ENCODE results near the gene FRG2. TPM values are rescaled to one million over a fixed set of nuclear protein-coding genes. Genes with fewer than 3 reads are reported as not detected.
"Not testable (repeated sequence)": the region's sequence is repeated elsewhere in the genome, so short reads cannot be mapped to it uniquely, and the experiment has no call there.

The FRG2 gene
- polyA plus RNA-seq, result not detected
- long read RNA-seq, donor 1, result 0 reads
- long read RNA-seq, donor 2, result 0 reads
- long read RNA-seq, donor 3, result 0 reads
- long read RNA-seq, donor 4, result 0 reads
- long read RNA-seq, donor 5, result 0 reads
- long read RNA-seq, donor 6, result 0 reads
- long read RNA-seq, donor 7, result 0 reads
- long read RNA-seq, donor 8, result 0 reads
- long read RNA-seq, donor 9, result 0 reads
- long read RNA-seq, donor 10, result 0 reads
- long read RNA-seq, donor 11, result 0 reads

DNA sequence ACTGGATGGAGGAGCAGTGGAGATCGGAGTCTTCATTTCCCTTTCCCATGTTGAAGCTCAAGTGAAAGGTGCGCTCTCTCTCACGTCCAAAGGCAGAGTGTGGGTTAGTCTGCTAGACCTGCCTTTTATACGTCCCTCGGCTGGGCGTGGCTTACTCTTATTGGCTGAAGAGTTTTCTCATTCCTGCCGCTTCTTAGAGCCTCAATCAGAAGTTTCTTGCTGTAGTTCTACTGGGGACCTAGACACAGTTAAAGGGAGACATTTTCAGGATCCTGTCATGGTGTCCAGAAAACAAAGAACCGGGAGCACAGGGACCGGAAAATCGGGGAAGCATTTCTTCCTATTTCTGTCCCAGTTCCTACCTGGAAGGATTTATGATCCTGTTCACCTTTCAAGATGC is at the start of gene FRG2:
Gene FRG2, minus strand, starts transcription at position 101 of the 400 bp plus-strand sequence. Its CDS starts 52 bp downstream, at position 49.
- H3K27me3 ChIP-seq (ENCODE audit: control insufficient read depth, insufficient read depth, low read length), result not testable (repeated sequence)
- no CpG with 5 or more reads among the region's 10 CpGs for WGBS (ENCODE audit: insufficient coverage, low lambda C conversion rate)

DNA sequence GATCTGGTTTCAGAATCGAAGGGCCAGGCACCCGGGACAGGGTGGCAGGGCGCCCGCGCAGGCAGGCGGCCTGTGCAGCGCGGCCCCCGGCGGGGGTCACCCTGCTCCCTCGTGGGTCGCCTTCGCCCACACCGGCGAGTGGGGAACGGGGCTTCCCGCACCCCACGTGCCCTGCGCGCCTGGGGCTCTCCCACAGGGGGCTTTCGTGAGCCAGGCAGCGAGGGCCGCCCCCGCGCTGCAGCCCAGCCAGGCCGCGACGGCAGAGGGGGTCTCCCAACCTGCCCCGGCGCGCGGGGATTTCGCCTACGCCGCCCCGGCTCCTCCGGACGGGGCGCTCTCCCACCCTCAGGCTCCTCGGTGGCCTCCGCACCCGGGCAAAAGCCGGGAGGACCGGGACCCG is 41.3 kb upstream of the FRG2 start:
- H3K4me3 ChIP-seq (ENCODE audit: low read length); H3K27me3 ChIP-seq (ENCODE audit: control insufficient read depth, insufficient read depth, low read length); H3K4me1 ChIP-seq (ENCODE audit: control insufficient read depth, insufficient read depth, low read length); H3K27ac ChIP-seq (ENCODE audit: low read length); H3K36me3 ChIP-seq (ENCODE audit: control insufficient read depth, insufficient read depth, low read length); H3K9me3 ChIP-seq (ENCODE audit: control insufficient read depth, low read depth, low read length): not testable (repeated sequence)
- WGBS (ENCODE audit: insufficient coverage, low lambda C conversion rate), result 81% methylated on average over 8 of the region's 45 CpGs
- peak; percentile 0 to 1 for DNase-seq

More for the DNA sequence above, at the start of gene FRG2:
- not testable (repeated sequence) for H3K27ac ChIP-seq (ENCODE audit: low read length); DNase-seq; H3K9me3 ChIP-seq (ENCODE audit: control insufficient read depth, low read depth, low read length); H3K4me3 ChIP-seq (ENCODE audit: low read length); H3K36me3 ChIP-seq (ENCODE audit: control insufficient read depth, insufficient read depth, low read length); H3K4me1 ChIP-seq (ENCODE audit: control insufficient read depth, insufficient read depth, low read length)

DNA sequence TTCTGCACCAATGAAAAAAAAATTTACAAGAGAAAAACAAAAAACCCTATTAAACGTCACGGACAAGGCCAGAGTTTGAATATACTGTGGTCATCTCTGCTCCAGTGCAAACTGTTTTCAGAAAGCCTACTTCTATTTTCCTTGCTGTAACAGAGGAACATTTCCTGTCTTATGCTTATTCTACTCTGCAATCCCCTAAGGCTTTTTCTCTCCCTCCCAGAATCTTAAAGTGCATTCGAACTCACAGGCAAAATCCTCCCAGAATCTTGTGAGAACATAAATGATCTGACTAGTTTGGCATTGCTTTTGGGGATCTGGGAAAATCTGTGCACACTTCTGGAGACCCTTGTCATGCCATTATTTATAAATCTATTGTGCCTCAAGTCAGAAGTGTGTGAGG is 37.7 kb upstream of the FRG2 start:
- not testable (repeated sequence) for H3K27me3 ChIP-seq (ENCODE audit: control insufficient read depth, insufficient read depth, low read length); H3K36me3 ChIP-seq (ENCODE audit: control insufficient read depth, insufficient read depth, low read length); H3K4me1 ChIP-seq (ENCODE audit: control insufficient read depth, insufficient read depth, low read length); H3K4me3 ChIP-seq (ENCODE audit: low read length); DNase-seq; H3K9me3 ChIP-seq (ENCODE audit: control insufficient read depth, low read depth, low read length); H3K27ac ChIP-seq (ENCODE audit: low read length)
- WGBS (ENCODE audit: insufficient coverage, low lambda C conversion rate), result no CpG with 5 or more reads among the region's 3 CpGs

DNA sequence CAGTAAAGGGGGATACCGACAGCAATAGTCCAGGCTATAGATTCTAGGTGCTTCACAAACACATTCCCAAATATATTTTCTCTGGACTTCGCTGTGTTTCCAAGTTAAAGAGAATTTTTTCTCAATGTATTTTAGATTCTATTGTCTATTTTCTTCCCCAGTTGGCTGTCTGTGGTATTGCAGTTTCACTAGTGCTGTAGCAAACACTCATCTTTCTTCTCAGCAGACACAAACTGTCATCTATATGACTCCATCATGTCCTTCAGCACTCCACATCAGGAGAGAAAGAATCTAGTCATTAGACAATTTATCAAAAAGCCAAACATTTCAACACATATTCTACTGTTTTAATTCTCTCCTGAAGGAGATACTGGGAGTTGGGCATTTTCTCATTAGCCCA is 37.3 kb upstream of the FRG2 start, which contains the start of gene DBET:
Gene DBET, plus strand, starts transcription at position 161 of the 400 bp plus-strand sequence.
- no CpG with 5 or more reads among the region's 2 CpGs for WGBS (ENCODE audit: insufficient coverage, low lambda C conversion rate)
- H3K4me1 ChIP-seq (ENCODE audit: control insufficient read depth, insufficient read depth, low read length); H3K36me3 ChIP-seq (ENCODE audit: control insufficient read depth, insufficient read depth, low read length); H3K27ac ChIP-seq (ENCODE audit: low read length); H3K9me3 ChIP-seq (ENCODE audit: control insufficient read depth, low read depth, low read length); H3K27me3 ChIP-seq (ENCODE audit: control insufficient read depth, insufficient read depth, low read length); H3K4me3 ChIP-seq (ENCODE audit: low read length); DNase-seq: not testable (repeated sequence)

DNA sequence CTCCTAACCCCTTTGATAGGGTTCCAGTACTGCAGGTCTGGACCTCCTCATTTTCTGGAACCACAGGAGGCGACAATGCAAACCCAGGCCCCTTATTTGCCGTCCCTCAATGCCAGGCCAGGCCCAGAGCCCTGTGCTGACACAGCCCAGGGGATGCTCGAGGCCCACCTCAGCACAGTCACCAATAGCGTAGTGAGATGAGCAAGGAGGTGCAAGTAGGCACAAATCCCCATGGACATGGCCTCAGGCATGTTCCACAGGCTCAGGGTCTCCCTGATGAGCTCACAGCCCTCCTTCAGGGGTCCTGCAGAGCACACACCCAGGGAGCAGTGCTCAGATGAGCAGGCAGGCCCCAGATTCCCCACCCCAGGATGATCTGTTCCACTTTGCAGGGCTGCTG is 31.9 kb upstream of the FRG2 start:
- DNase-seq; H3K36me3 ChIP-seq (ENCODE audit: control insufficient read depth, insufficient read depth, low read length); H3K9me3 ChIP-seq (ENCODE audit: control insufficient read depth, low read depth, low read length); H3K27ac ChIP-seq (ENCODE audit: low read length); H3K4me1 ChIP-seq (ENCODE audit: control insufficient read depth, insufficient read depth, low read length); H3K4me3 ChIP-seq (ENCODE audit: low read length); H3K27me3 ChIP-seq (ENCODE audit: control insufficient read depth, insufficient read depth, low read length): not testable (repeated sequence)
- WGBS (ENCODE audit: insufficient coverage, low lambda C conversion rate), result no CpG with 5 or more reads among the region's 4 CpGs

DNA sequence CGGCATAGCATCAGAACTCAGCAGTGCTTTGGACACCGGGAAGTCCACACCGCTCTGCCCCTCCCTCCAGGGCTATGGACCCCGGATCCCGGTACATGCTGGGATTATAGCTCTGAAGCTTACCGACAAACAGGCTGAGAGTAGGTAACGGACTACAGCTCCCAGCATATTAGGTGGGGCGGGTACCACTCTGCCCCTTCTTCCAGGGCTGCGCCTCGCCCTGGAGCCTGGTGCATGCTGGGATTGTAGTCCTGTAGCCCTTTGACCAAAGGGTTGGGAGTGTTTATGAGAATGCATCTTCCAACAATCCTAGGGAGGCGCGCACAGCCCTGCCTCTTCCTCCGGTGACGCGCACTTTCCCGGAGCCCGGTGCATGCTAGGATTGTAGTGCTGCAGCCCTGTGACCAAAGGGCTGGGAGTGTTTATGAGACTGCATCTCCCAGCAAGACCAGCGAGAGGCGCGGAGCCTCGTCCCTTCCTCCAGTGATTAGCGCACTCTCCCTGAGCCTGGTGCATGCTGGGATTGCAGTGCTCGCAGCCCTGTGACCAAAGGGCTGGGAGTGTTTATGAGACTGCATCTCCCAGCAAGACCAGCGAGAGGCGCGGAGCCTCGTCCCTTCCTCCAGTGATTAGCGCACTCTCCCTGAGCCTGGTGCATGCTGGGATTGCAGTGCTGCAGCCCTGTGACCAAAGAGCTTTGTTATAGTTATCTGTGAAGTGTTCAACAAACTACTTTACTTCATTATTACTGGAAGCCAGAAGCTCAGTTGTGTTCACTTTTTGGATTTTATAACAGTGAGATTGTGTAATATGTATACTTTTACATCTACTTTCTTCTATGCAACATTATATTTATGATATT is 22.6 kb upstream of the FRG2 start:
- H3K4me3 ChIP-seq (ENCODE audit: low read length); H3K9me3 ChIP-seq (ENCODE audit: control insufficient read depth, low read depth, low read length); H3K36me3 ChIP-seq (ENCODE audit: control insufficient read depth, insufficient read depth, low read length); H3K27me3 ChIP-seq (ENCODE audit: control insufficient read depth, insufficient read depth, low read length); H3K27ac ChIP-seq (ENCODE audit: low read length); H3K4me1 ChIP-seq (ENCODE audit: control insufficient read depth, insufficient read depth, low read length); DNase-seq: not testable (repeated sequence)
- no CpG with 5 or more reads among the region's 28 CpGs for WGBS (ENCODE audit: insufficient coverage, low lambda C conversion rate)

DNA sequence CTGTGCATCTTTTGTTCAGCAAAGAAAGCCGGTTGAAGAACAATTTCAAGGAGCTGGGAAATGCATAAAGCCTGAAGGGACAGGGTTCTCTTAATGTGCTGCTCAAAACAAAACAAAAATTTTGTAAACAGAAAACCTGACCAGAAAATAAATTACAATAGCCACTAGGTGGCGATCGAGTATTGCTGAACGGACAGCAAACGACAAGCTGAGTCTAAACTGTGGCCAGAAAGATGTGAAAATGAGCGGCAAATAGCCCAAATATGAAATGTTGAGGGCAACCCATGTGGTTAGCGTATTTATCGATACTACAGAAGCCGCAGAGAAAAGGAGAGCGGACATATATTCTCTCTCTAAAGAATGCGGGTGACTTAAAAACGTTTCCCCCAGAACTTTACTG is 20.6 kb upstream of the FRG2 start:
- DNase-seq; H3K27ac ChIP-seq (ENCODE audit: low read length); H3K4me1 ChIP-seq (ENCODE audit: control insufficient read depth, insufficient read depth, low read length); H3K36me3 ChIP-seq (ENCODE audit: control insufficient read depth, insufficient read depth, low read length); H3K9me3 ChIP-seq (ENCODE audit: control insufficient read depth, low read depth, low read length); H3K27me3 ChIP-seq (ENCODE audit: control insufficient read depth, insufficient read depth, low read length); H3K4me3 ChIP-seq (ENCODE audit: low read length): not testable (repeated sequence)
- WGBS (ENCODE audit: insufficient coverage, low lambda C conversion rate), result no CpG with 5 or more reads among the region's 12 CpGs

DNA sequence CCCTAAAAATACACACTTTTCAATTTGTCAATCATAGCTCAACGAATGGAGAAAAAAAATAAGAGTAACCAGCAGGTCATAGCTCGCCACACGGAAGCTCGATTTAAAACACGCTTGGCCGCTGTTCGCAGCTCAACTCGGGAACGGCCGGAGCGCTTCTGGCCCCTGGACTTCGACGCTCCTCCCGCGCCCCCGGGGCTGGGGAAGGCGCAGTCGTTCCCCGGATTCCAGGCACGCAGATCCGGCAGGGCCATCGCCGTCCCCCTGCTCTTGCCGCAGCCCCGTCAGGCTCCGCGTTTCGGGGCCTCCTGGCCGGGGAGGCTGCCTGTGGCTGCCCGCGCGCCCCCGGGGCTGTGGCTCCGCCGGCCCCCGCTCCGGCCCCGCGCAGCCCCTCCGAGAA is 13.8 kb upstream of the FRG2 start:
- H3K27me3 ChIP-seq (ENCODE audit: control insufficient read depth, insufficient read depth, low read length); DNase-seq; H3K9me3 ChIP-seq (ENCODE audit: control insufficient read depth, low read depth, low read length); H3K36me3 ChIP-seq (ENCODE audit: control insufficient read depth, insufficient read depth, low read length); H3K27ac ChIP-seq (ENCODE audit: low read length); H3K4me3 ChIP-seq (ENCODE audit: low read length); H3K4me1 ChIP-seq (ENCODE audit: control insufficient read depth, insufficient read depth, low read length): not testable (repeated sequence)
- WGBS (ENCODE audit: insufficient coverage, low lambda C conversion rate), result no CpG with 5 or more reads among the region's 40 CpGs

DNA sequence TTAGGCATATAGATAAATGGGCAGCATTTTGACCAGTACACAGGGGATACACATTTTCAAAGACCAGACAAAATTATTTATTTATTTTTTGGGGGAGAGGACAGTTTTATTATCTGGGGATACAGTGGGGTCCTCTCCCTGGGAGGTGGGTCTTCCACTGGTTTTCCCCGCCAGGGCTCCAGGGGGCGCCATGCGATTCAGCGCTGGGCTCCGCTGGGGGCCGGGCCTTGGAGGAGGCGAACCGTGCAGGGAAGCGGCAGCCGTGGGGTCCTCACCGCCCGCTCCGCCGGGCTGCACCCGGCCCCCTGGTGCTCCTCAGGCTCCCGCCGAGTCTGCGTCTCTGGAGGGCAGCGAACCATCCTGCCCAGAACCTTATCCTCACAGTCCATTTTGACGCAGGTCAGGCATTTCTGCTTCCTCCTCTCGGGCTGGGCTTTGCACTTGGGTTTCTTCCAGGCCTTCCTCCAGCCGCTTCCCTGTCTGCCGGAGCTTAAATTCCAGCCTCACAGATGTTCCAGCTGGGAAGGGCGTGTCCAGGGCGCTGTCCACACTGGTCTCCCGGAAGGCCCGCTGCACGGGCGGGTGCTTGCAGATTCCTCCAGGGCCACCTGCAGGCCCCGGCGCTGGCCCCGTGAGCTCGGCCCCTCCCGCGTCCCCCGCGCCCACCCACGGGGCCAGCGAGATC is 10.8 kb upstream of the FRG2 start:
- H3K27me3 ChIP-seq (ENCODE audit: control insufficient read depth, insufficient read depth, low read length); H3K27ac ChIP-seq (ENCODE audit: low read length); H3K9me3 ChIP-seq (ENCODE audit: control insufficient read depth, low read depth, low read length); H3K4me3 ChIP-seq (ENCODE audit: low read length); H3K36me3 ChIP-seq (ENCODE audit: control insufficient read depth, insufficient read depth, low read length); DNase-seq; H3K4me1 ChIP-seq (ENCODE audit: control insufficient read depth, insufficient read depth, low read length): not testable (repeated sequence)
- WGBS (ENCODE audit: insufficient coverage, low lambda C conversion rate), result no CpG with 5 or more reads among the region's 39 CpGs

DNA sequence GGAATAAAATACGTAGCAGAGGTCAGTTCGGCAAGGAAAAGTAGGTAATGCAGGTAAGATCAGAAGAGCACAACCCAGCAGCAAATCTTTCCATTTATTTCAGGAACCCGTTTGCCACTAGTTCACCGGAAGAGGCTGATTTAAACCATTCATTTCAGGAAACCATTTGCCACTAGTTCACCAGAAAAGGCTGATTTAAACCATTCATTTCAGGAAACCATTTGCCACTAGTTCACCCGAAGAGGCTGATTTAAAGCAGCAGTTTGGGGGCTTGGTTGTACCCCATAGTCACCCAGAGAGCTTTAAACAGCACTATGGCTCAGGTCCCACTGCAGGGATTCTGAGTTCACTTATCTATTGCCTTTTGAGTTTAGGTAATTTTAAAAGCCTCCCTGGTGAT is 4.2 kb upstream of the FRG2 start:
- not testable (repeated sequence) for H3K4me1 ChIP-seq (ENCODE audit: control insufficient read depth, insufficient read depth, low read length); H3K27me3 ChIP-seq (ENCODE audit: control insufficient read depth, insufficient read depth, low read length); H3K36me3 ChIP-seq (ENCODE audit: control insufficient read depth, insufficient read depth, low read length); DNase-seq; H3K9me3 ChIP-seq (ENCODE audit: control insufficient read depth, low read depth, low read length); H3K27ac ChIP-seq (ENCODE audit: low read length); H3K4me3 ChIP-seq (ENCODE audit: low read length)
- no CpG with 5 or more reads among the region's 5 CpGs for WGBS (ENCODE audit: insufficient coverage, low lambda C conversion rate)
